B cell (primary cell): ENCODE data around the gene FAM229B.

ENCODE experiments used
- EZH2 ChIP-seq: IDR thresholded peaks from 2 replicates; pipeline ENCODE4 v1.6.1; 2012; ENCODE audit warnings: borderline replicate concordance, low read depth, mild to moderate bottlenecking, moderate library complexity, low read length; ENCODE audit not compliant: insufficient read depth, poor library complexity, severe bottlenecking
- TF ChIP-seq, protein P1 (sequence below): fragments of 200-600 bp; IDR thresholded peaks from one replicate; pipeline ENCODE4 v1.8.0; 2022; ENCODE audit warnings: antibody characterized with exemption, mild to moderate bottlenecking

DNA sequence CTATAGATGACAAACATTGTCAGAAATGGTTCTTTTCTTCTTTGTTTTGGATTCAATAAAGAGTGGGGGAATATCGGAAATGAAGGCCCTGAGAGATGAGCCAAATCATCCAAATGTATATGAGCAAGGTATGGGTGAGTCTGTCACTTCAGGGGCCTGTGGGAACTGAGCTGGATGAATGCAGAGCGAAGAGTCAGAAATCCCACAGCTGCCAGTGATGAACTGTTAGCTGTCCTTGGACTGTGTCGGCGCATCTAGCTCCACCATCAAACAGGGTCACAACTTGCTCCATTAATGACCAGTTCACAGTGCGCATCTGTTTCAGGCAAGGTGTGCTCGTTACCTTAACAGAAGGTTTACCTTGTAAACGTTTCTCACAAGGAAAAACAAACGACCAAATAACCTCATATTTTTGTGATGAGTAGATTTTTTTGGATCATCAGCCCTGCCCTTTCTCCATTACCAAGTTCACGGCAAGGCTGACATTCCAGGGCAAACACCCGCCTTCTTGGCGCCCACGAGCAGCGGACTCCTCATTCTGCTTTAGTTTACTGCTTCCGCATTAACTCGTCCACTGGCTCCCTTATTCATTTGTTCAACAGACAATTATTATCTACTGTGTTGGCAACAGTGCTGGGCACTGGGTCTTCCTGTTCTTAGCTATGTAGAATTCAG lies 48.5 kb upstream of the FAM229B start:
- TF ChIP-seq, protein P1, sequence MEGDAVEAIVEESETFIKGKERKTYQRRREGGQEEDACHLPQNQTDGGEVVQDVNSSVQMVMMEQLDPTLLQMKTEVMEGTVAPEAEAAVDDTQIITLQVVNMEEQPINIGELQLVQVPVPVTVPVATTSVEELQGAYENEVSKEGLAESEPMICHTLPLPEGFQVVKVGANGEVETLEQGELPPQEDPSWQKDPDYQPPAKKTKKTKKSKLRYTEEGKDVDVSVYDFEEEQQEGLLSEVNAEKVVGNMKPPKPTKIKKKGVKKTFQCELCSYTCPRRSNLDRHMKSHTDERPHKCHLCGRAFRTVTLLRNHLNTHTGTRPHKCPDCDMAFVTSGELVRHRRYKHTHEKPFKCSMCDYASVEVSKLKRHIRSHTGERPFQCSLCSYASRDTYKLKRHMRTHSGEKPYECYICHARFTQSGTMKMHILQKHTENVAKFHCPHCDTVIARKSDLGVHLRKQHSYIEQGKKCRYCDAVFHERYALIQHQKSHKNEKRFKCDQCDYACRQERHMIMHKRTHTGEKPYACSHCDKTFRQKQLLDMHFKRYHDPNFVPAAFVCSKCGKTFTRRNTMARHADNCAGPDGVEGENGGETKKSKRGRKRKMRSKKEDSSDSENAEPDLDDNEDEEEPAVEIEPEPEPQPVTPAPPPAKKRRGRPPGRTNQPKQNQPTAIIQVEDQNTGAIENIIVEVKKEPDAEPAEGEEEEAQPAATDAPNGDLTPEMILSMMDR = no peak
- no peak for TF ChIP-seq EZH2
